Measurements from ENCODE around the gene PLEKHG3. TPM values are rescaled to one million over a fixed set of nuclear protein-coding genes. Genes with fewer than 3 reads are reported as not detected.

Gene PLEKHG3
- total RNA-seq, 4 donors from 2014 or later, result 58.1 to 273 (median 94.7) TPM

DNA sequence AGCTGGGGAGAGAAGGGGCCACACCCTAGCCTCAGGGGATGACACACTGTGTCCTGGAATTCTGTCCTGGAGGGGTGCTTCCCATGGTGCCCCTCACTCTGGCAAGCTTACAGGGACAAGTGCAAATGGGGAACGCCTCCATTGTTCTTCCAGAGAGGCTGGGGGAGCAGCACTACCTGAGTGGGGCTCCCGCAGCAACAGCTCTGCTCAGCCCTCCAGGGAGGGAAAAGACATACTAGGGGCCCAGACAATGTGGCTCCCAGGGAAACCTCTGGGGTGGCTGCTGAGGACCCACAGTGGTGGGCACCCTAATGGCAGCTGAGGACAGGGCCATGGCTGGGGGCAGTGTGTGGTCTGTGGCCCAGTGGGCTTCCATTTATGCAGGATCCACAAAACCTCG lies 69.4 kb downstream of the PLEKHG3 start:
- TF ChIP-seq POLR2A (IDR thresholded peaks at IDR 0.05) (no peak), EP300 (IDR thresholded peaks at IDR 0.05; ENCODE audit: low read depth) (no peak), CTCF (IDR thresholded peaks at IDR 0.05) (no peak)
- Histone ChIP-seq H3K4me1 (no peaks in the 10 kb centered on the region), H3K27me3 (no peaks in the 10 kb centered on the region), H3K4me3 (no peak overlapping the region), H3K36me3 (no peaks in the 10 kb centered on the region), H3K27ac (no peak overlapping the region), H3K9me3 (no peaks in the 10 kb centered on the region)
- no peak for DNase-seq
- in situ Hi-C loops (cut with MboI; ENCODE audit: low pct_ligation_motif_present in 1 of 4, low pct_unique_long_range_greater_than_20kb in 1 of 4, low sequenced_read_pairs in 3 of 4) (loop anchor here in 1 of 4 donors (25.0 kb wide), 1 partner anchor 236 kb away; the partner anchor contains the start of genes HSPA2 and PPP1R36), intact Hi-C loops (cut with DNase I; ENCODE audit: low total_unique reads) (no loop called here)
- 61 to 80% methylated on average over 1 to 3 of the region's 3 CpGs for WGBS, 2 donors (ENCODE audit: low coverage in 1 of 2)

DNA sequence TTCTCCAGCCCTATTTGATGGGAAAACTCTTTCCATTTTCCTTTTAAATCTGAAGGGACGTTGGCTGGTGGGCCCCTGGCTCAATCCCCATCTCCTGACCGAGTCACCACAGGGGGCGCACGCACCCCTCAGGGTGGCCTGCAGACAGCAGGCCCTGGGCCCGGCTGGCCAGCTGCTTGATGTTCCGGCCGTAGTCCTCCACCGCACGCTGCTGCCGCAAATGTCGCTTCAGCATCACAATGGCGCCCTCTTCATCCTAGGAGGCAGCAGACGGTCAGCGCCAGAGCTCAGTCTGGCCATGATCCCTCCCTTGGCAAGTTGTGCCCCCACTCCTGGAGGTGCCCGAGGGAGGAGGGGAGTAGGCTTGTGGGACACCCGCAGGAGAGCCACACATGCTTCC lies 70.0 kb downstream of the PLEKHG3 start:
- Histone ChIP-seq H3K27me3 (no peaks in the 10 kb centered on the region), H3K4me3 (no peak overlapping the region), H3K9me3 (no peaks in the 10 kb centered on the region), H3K36me3 (no peaks in the 10 kb centered on the region), H3K4me1 (no peaks in the 10 kb centered on the region), H3K27ac (no peak overlapping the region)
- 97% methylated on average over 5 to 16 of the region's 16 CpGs for WGBS, 2 donors (ENCODE audit: low coverage in 1 of 2)
- TF ChIP-seq POLR2AphosphoS5 (IDR thresholded peaks at IDR 0.05) (no peak), EP300 (IDR thresholded peaks at IDR 0.05; ENCODE audit: low read depth) (no peak), CTCF (IDR thresholded peaks at IDR 0.05) (no peak), POLR2A (IDR thresholded peaks at IDR 0.05) (no peak)
- intact Hi-C loops (cut with DNase I; ENCODE audit: low total_unique reads), result no loop called here
- no peak for DNase-seq
- in situ Hi-C loops (cut with MboI; ENCODE audit: low pct_ligation_motif_present in 1 of 4, low pct_unique_long_range_greater_than_20kb in 1 of 4, low sequenced_read_pairs in 3 of 4), result loop anchor here in 1 of 4 donors (25.0 kb wide), 1 partner anchor 237 kb away; the partner anchor contains the start of genes HSPA2 and PPP1R36

- in situ Hi-C loops (cut with MboI; ENCODE audit: low pct_ligation_motif_present in 1 of 4, low pct_unique_long_range_greater_than_20kb in 1 of 4, low sequenced_read_pairs in 3 of 4) (no loop called here), intact Hi-C loops (cut with DNase I; ENCODE audit: low total_unique reads) (no loop called here)
- TF ChIP-seq POLR2AphosphoS5 (IDR thresholded peaks at IDR 0.05) (no peak), POLR2A (IDR thresholded peaks at IDR 0.05) (no peak), CTCF (IDR thresholded peaks at IDR 0.05) (no peak), EP300 (IDR thresholded peaks at IDR 0.05; ENCODE audit: low read depth) (no peak)
- Histone ChIP-seq H3K4me3 (no peak overlapping the region), H3K27ac (no peak overlapping the region), H3K36me3 (no peaks in the 10 kb centered on the region), H3K4me1 (no peaks in the 10 kb centered on the region), H3K9me3 (no peaks in the 10 kb centered on the region), H3K27me3 (no peaks in the 10 kb centered on the region)
- 86% methylated on average over 25 of the region's 25 CpGs; no CpG with 5 or more reads in 1 of the 2 donors for WGBS, 2 donors (ENCODE audit: low coverage in 1 of 2)
- no peak for DNase-seq
Measured at GRCh38 chr14:64775081-64775777, 71.0 kb downstream of the PLEKHG3 start.

DNA sequence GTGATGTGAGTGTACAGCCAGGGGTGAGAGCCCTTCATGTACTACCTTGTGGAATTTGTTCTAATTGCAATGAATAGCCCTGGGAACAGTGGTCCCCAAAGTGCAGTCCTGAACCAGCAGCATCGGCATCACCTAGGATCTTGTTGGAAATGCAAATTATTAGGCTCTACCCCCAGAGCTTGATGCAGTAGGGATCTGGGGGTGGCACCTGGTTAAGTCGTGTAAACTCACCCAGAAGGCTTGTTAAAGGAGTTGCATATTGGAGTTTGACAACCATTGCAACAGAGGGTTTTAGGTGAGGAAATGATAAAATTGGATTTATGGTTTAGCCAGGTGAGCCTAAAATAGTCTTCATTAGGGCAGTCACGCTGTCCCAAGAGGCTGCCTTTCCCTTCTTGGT lies 73.2 kb downstream of the PLEKHG3 start:
- 60 to 79% methylated on average over 1 to 3 of the region's 3 CpGs for WGBS, 2 donors (ENCODE audit: low coverage in 1 of 2)
- no peaks in the 10 kb centered on the region for H3K36me3 ChIP-seq
- H3K27ac ChIP-seq, result no peak overlapping the region
- H3K4me3 ChIP-seq, result no peak overlapping the region
- intact Hi-C loops (cut with DNase I; ENCODE audit: low total_unique reads) (no loop called here), in situ Hi-C loops (cut with MboI; ENCODE audit: low pct_ligation_motif_present in 1 of 4, low pct_unique_long_range_greater_than_20kb in 1 of 4, low sequenced_read_pairs in 3 of 4) (no loop called here)
- TF ChIP-seq EP300 (IDR thresholded peaks at IDR 0.05; ENCODE audit: low read depth), result no peak
- no peak for TF ChIP-seq CTCF (IDR thresholded peaks at IDR 0.05)
- TF ChIP-seq POLR2A (IDR thresholded peaks at IDR 0.05), result no peak
- TF ChIP-seq POLR2AphosphoS5 (IDR thresholded peaks at IDR 0.05), result no peak
- no peaks in the 10 kb centered on the region for H3K27me3 ChIP-seq
- no peaks in the 10 kb centered on the region for H3K9me3 ChIP-seq
- DNase-seq, result no peak
- no peaks in the 10 kb centered on the region for H3K4me1 ChIP-seq
